Embryonic facial prominence (tissue), 1 donor: Measurements from ENCODE around the gene CCDC85A.

ENCODE experiments used
- DNase-seq: peaks from one replicate; pipeline ENCODE4 v3.0.0-alpha.2; 2016; ENCODE audit errors: extremely low spot score

The CCDC85A gene

GRCh38 chr2:56369316-56369715 is 185.5 kb downstream of the CCDC85A start:
- no peak for DNase-seq

DNA sequence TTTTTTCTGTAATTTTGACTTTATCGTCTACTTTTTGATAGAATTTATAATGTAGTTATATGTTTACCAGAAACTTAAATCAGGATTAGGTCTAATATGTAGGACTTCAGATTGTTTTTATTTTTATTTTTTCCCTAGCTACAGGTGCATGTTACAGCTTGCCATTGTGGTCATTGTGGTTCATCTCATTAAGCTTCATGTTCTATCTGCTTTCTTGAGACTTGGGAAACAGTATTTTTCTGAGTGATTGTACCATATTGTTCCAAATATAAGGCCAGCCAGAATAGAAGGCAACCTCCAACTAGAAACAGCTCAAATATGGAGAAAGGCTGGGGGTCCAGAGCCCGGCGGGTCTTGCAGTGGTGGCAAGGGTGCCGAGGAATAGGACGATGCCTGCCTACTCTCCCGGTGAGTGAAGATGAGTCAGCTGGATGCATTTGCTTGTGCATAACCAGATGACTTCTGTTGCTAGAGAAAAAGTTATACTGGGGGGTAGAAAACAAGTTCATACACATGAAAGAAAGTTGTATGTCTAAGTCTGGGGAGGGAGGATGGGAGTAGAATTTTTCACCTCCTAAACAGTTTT is 188.4 kb downstream of the CCDC85A start:
- no peak for DNase-seq

DNA sequence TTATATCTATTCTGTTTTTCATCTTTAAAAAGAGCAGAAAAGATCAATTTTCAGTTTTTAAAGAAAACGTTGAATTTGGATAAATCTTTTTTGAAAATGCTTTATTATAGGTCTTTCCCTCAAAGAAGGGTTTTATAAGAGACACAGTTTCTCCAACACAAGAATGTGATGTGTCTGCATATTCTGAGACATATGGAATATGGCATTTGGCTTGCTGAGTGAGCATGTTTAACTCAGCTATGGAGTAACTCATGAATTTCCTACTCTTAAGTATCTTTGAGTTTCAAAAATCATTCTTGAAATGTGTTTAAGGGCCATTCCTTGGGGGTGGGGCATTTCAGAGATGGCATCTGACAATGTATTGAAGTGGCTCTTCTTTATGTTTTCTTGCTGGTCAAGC is 191.5 kb downstream of the CCDC85A start:
- DNase-seq = no peak

DNA sequence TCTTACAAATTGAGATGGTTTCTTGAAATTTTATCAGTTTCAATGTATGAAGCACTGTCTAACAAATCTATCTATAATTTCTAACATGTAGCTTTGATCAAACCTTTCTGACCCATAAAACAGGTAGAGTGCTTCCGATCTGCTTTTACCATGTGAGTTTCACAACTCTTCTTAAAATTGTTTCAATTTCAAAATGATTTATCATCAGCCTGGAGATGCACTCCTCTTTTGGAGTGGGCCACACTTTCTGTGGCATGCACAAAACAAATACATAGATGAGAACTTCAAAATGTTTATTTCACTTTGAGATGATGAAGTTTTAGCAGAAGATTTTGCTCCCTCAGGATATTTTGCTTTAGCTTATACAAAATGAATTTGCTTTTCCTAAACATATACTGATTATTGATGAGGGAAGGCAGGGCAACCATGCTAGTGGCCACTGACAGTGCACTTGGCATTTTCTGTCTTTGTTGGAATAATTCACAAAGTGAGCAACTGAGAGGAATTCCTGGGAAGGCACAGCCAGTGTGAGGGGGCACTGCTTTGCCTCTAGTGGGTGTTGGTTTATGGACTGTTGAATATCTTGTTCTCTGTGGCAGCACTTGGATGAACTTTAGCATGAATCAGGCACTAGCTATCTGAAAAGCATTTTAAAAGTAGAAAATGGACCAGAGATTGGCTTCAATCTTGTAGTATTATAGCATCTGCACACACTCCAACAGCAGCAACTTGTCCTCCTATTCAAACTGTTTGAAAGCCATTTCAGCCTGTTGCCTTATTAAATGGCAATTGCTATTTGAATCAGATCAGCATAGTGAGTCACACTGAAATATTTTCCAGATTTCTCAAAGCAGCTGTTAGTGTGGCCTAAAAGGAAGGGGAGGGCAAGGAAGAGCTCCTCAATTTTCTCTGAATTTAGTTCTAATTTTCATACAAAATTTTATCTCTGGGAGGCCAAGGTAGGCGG is 193.2 kb downstream of the CCDC85A start:
- no peak for DNase-seq

- DNase-seq = no peak
Observed at GRCh38 chr2:56379066-56379465, 195.3 kb downstream of the CCDC85A start.

GRCh38 chr2:56380861-56381260 is 197.1 kb downstream of the CCDC85A start:
- DNase-seq = no peak

DNA sequence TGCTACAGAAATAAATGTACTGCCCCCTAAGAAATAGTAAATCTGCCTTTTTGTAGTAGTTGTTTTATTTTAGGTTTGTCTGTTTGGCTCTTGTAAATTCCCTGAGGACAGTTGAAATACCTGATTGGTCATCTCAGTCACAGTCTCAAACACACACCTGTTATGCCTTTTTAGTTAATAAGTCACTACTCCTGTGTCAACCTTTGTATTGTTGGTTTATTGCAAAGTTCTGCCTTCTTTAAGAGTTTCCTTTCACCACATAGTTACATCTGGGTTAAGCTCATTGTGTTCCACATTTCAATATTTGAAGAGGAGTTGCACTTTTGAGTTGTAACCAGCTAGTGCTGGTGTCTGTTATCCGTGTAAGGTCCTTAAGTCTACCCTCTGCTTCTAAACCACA is 198.7 kb downstream of the CCDC85A start:
- DNase-seq = no peak

DNA sequence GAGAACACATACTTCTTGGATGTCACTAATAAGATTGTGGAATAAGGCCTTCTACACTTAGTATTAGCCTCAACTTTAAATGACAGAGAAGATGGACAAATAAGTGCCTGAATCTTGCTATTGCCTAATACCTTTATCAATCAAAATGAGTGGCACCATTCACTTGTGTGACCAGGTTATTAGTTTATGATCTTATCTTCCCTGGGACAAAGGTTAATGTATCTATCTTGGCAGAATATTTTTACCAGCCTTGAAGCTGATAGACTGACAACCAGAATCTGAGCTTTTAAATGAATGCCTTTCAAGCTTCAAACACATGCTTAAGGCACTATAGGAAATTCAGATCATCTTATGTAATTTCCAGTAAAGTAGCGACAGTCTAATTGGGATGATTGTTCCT is 202.9 kb downstream of the CCDC85A start:
- no peak for DNase-seq

- DNase-seq = no peak
Observed at GRCh38 chr2:56390644-56391043, 206.9 kb downstream of the CCDC85A start.

- no peak for DNase-seq
Observed at GRCh38 chr2:56410140-56410539, 226.3 kb downstream of the CCDC85A start.

GRCh38 chr2:56416500-56417176 is 232.8 kb downstream of the CCDC85A start:
- no peak for DNase-seq
